DMS 273 (cell line): ENCODE measurements around the gene FAM177B.

Source experiments
- DNase-seq: peaks from one replicate; lab custom pipeline; 2025; ENCODE audit not compliant: unreplicated experiment; lab: John Stamatoyannopoulos, UW

FAM177B gene

DNA sequence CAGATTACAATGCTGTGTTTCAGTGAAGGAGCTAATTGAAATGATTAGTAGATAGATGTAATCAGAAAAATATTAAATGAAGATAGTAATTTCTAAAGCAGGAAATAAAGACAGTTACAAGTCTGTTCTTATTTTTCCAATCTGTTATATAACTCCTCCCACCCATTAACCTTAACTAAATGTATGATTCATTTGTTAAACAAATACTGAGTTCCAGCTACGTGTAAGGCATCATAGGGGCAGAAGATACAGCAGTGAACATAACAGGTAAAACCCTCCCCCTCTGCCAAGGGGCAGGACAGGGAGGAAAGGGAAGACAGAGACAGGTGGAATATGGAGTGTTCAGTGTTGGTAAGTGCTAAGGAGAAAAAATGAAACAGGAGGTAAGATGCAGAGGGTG, at the start of gene FAM177B:
FAM177B (plus strand) TSS at position 231 of the 400 bp plus-strand sequence. CDS start 9,344 bp downstream, outside the sequence.
- DNase-seq, result no peak

DNA sequence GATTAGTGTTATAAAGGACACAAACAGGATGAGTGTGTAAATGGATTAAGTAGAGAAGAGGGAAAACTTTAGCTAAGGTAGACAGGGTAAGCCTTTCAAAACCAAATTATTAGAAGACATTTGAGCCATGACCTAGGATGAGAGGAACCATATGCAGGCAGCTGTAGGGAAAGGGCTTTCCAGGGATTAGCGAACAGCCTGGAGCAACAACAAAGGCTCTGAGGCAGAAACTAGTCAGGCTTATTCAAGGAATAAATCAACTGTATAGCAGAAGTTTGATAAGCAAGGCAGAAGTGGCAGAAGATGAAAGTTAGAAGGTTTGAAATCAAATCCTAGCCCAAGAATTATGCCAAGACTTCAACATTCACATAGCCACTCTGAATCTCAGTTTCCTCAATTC, 46.0 kb upstream of the FAM177B start:
- no peak for DNase-seq

DNA sequence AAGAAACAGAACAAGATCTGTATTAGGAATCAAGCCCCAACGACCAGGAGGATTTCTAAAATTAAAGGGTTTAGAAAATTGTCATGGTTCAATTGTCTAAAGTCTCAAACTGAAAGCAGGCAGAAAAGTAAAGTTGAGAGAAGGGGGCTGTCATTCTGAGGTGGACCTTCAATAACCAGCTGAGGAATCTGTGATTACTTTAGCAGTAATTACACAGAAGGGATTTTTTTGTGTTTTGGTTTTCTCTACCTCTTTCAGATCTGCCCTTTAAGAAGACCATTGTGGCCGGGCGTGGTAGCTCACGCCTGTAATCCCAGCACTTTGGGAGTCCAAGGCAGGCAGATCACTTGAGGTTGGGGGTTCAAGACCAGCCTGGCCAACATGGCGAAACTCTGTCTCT, 42.1 kb upstream of the FAM177B start:
- no peak for DNase-seq

DNA sequence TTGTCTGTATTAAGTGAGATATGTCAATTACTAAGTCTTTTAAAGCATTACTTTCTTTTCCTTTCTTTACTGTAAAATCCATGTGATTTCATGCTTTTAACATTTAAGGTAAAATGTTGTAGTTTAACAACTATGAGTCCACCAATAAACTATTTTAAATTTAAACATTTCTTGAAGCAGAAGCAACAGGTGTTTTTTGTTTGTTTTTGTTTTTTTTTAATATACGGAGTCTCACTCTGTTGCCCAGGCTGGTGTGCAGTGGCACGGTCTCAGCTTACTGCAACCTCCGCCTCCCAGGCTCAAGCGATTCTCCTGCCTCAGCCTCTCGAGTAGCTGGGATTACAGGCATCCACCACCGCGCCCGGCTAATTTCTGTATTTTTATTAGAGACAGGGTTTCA, 40.3 kb upstream of the FAM177B start:
- no peak for DNase-seq

DNA sequence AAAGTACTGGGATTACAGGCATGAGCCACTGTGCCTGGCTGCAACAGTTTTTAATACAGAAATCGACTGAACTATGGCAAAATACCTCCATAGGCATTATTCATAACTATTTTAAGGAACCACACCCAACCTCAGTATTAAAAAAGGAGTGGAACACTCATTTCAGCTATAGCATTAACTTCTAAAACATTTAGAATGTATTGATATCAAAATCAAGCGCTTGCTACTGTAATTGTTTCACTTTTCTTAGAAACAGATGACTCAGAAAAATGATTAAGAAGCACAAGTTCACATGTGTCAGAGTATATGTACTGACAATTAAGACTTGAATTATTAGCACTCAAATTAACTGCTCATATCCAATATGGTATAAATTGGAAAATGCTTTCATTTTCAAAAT, 39.8 kb upstream of the FAM177B start:
- DNase-seq, result no peak

DNA sequence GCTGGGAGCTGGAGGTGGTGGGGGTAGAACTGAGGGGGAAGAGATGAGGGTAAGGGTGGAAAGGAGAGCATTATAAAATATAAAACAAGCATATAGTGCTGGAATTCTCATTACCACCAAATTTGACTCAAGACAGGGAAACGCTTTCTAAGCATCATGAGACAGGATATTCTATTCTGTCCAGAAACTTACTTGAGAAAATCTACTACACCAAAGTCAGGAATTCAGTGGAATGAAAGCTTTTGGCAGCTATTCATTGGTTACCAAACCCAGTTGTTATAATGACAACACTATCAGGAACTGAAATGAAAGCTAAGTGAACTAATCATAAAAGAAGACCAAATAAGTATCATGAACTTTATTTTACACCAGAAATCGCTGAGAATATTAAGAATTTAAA, 39.2 kb upstream of the FAM177B start:
- DNase-seq, result no peak

DNA sequence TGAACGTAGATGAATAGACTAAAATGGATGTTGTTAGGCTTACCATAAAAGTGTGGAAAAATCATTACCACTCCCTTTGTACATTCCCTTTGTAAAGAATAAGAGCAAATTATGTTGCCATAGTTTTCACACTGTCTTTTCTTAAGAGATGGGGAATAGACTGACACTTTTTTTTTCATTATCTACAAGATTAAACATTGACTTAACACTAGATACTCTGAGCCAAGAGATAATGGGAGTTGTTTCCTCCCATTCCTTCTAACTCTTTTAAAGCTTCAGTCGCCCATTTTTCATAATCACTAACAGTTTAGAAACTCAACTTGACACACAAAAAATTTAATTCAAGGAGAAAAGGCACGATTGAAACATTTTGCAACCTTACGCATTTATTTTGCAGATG, 34.8 kb upstream of the FAM177B start:
- no peak for DNase-seq

DNA sequence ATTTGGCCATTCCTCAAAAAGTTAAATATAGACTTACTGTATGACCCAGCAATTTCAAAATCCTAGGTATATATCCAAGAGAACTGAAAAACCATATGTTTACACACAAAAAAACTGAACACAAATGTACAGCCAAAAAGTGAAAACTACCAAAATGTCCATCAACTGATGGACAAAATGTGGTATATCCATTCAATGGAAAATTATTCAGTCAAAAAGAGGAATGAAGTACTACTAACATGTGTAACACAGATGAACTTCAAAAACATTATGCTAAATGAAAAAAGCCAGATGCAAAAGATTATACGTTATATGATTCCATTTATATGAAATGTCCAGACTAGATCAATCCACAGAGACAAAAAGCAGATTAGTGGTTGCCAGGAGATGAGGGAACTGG, 32.7 kb upstream of the FAM177B start:
- DNase-seq, result no peak

DNA sequence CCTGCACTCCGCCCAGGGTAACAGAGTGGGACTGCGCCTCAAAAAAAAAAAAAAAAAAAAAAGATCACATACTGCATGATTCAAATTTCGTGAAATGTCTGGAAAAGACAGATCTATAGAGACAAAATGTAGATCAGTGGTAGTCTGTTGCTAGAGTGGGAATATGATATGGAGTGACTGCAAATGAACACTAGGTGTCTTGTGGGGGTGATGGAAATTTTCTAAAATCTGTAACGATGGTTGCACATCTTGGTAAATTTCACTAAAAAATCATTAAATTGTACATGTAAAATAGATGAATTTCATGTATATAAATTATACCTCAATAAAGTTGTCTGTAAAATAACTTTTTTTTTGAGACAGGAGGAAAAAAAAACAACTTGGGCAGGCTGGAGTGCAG, 30.2 kb upstream of the FAM177B start:
- no peak for DNase-seq

DNA sequence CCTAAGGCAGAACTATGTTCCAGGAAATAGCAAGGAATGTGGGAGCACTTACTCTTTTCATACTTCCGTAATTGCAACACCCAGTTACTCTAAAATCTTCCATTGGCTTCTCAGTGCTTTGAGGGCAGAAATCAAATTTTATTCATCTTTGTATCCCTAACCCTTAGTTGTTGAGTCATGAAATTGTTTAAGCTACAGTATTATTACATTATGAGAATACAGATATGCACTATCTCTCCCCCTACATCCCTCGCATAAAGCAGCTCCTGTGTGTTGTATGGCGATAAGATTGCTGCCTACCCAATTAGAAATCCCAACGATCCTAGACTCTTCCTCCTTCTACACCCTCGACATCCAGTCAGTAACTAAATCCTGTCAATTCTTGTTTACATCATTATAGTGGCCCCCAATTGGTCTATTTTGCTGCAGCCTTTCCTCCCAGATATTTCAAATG, 27.3 kb upstream of the FAM177B start:
- no peak for DNase-seq

DNA sequence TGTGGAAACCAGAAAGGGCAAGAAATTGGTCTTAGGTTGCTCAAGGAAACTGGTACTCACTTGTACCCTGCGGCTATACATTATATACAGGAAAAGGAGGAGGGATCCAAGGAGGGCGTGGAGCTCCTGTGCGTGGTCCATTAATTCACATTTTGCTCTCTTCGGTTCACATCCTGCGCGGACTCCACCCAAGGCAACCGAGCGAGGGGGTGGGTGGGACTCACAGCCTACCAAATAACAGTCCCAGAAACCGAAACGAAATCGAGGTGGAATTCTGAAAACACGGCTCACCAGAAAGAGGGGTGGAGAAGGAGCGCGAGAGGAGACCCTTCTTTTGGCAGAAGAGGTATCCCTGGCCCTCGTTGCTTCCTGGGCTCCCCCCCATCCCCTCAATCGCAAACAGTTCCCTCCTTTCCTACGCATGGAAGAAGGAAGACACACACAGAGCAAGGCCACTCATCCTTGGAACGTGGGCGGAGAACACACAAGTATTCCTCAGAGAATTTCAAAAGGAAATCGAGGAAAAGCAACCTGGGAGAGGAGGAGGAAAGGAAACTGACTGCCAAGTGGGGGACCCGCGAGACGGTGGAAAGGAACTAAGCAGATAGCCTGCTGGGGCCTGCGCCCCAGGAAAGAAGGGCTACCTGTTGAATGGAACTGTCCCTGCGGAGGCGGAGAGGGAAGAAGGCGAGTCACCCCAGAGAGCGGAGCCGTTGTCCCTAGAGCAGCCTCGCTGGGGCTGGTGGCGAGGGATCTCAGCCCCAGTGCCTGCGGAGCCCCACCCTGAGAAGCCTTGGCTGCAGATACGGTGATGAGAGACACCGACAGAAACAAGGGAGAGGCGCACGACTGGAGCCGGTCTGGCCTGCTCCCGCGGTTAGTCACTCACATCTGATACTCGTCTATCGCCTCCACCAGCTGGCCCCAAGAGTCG, 25.4 kb upstream of the FAM177B start:
- peak; percentile 76 for DNase-seq

DNA sequence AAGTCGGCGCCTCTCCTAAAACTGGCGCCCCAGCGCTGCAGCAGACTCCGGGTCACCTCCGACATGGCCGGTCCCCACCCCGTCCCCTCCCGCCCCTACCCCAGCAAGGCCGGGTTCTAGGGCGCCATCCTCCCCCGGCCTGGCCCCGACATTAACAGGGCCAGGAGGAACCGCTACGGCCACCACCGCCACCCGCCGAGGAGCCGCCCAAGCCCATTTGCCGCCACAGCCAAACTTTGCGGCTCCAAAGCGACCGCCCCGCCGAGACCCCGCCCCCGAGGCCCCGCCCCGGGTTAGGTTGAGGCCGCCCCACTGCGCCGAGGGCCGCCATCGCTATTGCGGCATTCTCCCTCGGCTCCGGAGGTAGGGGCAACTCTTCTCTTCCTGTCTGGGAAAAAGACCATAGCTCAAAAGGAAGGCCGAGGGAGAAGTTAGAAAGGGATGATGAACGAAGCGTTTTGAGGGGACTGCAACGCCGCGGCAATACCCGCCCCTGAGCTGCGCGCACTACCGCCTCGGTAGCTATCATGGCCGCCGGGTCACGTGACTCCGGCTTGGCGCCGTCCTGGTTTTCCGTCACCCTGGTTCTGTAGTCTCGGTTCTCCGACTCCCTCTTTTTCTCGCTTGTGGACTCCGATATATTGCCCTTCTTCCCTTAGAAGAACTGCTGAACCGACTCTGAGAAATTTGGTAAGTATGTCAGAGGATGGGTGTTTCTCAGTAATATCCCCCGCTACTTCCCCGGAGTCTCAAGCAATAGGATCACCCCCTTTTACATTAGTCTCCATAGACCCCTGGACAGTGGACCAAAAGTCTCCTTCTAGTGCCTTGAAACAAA, 24.5 kb upstream of the FAM177B start, which contains the start of the genes AIDA and BROX:
AIDA (minus strand) TSS at position 239 of the 838 bp plus-strand sequence; CDS start at position 65, 174 bp downstream.
BROX (plus strand) TSS at position 312 of the 838 bp plus-strand sequence. CDS start 3,136 bp downstream, outside the sequence.
- DNase-seq, result peak; percentile 94

DNA sequence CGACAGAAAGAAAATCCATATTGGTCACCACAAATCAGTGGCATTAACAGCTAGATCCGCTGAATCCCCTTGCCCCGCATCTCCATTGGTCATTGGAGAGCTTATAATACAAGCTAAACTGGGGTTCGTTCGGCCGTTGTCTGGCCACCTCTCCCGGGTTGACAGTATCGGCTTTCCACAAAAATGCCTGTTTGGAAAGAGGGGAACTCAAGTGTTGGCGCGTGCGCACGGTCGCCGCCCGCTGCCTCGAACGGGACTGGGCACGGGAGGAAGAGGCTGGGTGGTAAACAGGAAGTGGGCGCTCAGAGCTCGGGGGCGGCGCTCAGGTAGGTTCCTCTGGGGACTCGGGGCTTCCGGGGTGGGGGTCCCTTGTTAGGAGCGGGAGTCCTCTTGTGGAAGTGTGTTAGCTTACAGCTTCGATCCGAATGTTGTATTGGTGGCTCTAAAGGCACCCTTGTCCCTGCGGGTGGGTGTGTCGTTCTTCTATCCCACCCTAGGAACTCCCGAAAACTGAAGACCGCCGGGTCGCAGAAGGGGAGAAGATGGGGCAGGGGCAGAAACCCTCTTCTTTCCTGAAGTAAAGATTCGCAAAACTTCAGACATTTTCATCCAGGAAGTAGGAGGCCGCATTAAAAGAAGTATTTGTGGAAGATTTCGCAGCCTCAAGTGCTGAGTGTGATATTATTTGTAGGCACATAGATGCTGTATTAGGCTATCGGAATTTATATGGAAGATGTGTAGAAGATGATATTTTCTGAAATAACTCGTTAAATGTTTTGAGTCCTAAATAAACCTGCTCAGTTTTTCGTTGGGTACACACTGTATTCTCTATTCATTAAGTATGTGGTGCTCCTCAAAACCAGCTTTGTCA, 23.7 kb upstream of the FAM177B start:
- DNase-seq, result peak; percentile 99

DNA sequence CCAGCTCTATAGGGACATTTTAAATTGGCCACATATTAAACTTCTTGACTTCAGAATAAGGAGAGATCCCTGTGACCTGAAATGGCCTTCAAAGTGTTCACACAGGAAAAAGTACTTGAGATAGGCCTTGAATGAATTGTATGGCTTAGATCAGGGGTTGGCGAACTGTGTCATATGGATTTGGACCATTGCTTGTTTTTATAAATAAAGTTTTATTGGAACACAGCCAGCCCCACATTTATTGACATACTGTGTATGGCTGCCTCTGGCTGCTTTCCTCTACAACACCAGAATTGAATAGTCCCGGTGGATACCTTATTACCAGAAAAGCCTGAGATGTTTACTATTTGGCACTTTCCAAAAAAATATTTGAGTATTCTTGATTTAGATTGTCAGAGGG, 20.6 kb upstream of the FAM177B start:
- no peak for DNase-seq

DNA sequence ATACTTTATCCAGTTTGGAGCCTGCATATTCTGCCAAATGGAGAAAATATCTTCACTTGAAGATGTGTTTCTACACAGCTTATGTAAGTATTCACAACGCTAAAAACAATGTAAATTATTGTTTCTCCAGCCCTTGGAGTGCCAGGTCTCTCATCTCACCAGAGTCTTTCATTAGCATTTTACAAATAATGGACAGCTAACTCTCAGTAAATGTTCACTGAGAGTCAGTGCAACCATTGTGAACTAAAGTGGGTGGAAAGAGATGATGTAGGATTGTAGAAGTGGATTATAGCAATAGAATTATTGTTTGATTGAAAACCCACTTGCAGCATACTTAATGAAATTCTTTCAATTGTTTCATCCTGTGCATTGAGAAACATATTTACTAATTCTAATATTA, 8.3 kb upstream of the FAM177B start:
- DNase-seq, result no peak

DNA sequence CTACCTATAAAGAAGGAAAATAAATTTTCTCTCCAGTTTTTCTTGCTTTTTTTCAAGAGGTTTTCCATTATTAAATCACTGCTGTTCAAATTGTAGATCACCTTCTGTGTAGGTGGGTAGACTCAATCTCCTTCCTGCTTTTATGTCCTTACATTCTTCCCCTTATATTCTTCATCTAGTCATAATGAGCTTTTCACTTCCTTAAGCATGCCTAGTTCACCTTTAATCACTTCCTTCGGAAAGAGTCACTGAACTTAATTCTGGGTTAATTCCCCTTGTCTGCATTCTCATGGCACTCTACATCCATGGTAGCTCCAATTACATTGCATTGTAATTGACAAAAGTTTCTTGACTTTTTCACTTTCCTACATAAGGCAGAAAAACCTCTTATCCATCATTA, 6.1 kb upstream of the FAM177B start:
- DNase-seq, result no peak

DNA sequence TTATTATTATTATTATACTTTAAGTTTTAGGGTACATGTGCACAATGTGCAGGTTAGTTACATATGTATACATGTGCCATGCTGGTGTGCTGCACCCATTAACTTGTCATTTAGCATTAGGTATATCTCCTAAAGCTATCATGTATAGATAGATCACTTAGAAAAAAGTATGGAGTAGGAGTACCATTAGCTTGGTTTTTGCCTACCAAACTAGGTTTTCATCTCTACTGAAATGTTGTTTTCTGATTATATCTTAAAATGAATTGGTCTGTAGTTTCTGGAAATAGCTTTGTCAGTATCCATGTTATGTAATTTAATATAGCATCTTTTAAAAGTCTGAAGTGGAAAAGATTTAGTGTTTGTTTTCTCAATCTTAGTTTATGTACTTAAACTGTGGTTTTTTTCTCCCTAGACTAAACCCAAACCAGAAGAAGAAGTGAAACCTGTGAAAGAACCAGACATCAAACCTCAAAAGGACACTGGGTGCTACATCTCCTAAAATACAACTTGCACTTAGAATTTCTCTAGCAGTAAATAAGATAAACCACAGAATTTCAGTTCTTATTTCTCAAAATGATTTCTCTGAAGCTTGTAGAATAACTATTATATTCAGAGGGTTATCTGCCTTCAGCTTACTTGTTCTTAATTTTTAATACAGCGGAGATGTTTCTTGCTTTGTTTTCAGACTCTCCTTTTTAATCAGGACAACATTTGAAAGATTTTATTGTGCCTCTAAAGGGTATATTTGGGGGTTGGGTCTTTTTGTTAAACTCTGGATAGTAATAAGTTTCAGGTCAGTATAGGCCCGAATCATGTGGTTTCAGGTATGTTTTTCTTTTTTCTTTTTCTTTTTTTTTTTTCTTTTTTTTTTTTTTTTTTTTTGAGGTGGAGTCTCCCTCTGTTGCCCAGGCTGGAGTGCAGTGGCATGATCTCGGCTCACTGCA, 4.5 kb upstream of the FAM177B start:
- DNase-seq, result no peak

DNA sequence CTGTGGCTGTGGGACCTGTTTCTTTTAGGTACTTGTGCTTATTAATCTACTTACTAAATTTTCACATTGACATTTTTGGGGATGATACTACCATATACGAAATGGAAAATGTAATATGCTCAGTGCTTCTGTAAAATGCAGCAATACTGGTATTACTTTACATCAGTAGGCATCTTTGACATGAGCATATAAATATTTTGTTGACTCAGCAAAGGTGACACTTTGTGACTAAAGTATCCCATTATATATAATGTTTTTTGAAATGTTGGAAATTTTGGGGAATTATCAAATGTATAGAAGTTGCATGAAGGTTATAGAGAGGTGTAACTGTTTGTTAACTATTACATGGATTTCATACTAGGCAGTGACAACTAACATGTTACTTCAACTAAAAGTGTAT, 2.3 kb upstream of the FAM177B start:
- no peak for DNase-seq

DNA sequence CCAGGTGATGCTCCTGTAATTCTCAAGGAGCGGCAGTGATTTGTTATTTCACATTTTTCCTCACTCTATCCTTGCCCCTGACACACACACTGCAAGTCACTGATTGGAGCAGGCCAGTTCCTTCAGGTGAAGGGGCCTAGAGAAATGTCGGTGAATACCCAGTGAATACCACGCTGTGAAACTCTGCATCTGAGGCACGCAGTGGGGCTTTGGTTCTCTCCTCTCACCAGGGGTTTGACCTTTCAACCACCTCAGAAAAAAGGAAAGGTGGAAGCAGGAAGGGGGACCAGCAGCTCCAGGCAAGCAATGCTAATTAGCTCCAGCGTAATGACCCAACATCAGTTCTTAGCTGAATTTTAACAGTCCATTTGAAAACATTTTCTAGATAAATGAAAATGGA, 532 bp upstream of the FAM177B start:
- no peak for DNase-seq

DNA sequence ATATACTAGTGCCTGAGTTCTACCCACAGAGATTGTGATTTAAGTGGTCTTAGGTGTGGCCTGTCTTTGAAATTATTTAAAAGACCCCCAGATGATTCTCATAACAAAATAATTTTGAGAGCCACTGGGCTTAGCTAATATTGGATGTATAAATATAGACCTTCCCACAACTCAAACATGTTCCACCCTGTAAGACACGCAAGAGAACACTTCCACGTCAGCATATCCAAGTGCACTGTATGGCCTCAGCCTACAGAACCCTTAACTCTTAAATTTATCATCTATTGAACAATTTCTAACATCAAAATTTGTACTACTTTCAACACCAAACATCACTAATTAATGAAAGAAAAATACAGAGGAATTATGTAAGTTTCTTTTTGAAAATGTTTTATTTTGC, 2.5 kb downstream of the FAM177B start:
- DNase-seq, result no peak
